Measurements from ENCODE around the gene TCF7L2.

TCF7L2 gene

GRCh38 chr10:112960151-112960681 is 10.2 kb downstream of the TCF7L2 start:
- ATAC-seq, result no peak
- TF ChIP-seq ZNF8 (CRISPR knock-in tag; IDR thresholded peaks at IDR 0.05), result no peak
- TF ChIP-seq, protein P1, sequence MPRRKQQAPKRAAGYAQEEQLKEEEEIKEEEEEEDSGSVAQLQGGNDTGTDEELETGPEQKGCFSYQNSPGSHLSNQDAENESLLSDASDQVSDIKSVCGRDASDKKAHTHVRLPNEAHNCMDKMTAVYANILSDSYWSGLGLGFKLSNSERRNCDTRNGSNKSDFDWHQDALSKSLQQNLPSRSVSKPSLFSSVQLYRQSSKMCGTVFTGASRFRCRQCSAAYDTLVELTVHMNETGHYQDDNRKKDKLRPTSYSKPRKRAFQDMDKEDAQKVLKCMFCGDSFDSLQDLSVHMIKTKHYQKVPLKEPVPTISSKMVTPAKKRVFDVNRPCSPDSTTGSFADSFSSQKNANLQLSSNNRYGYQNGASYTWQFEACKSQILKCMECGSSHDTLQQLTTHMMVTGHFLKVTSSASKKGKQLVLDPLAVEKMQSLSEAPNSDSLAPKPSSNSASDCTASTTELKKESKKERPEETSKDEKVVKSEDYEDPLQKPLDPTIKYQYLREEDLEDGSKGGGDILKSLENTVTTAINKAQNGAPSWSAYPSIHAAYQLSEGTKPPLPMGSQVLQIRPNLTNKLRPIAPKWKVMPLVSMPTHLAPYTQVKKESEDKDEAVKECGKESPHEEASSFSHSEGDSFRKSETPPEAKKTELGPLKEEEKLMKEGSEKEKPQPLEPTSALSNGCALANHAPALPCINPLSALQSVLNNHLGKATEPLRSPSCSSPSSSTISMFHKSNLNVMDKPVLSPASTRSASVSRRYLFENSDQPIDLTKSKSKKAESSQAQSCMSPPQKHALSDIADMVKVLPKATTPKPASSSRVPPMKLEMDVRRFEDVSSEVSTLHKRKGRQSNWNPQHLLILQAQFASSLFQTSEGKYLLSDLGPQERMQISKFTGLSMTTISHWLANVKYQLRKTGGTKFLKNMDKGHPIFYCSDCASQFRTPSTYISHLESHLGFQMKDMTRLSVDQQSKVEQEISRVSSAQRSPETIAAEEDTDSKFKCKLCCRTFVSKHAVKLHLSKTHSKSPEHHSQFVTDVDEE (CRISPR knock-in tag; IDR thresholded peaks at IDR 0.05), result no peak
- no peak for TF ChIP-seq TCF4 (CRISPR knock-in tag; IDR thresholded peaks at IDR 0.05; ENCODE audit: borderline replicate concordance)

DNA sequence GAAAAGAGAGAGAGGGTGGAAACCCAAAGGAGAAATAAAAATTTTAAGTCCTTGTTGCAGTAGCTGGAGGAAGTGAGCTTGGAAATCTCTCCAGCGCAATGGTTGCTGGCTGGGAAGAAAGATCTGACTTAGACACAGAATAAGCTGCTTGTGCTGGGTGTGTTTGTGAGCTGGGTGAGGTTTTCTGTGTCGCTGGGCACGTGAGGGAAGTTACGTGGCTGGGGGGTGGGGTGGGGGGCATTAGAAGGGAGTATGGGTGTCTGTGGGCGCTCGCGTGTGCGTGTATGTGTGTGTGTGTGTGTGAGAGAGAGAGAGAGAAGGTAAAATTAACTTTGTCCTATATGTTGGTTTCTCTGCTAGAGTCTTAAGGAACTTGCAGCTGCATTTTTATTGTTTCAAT is 11.6 kb downstream of the TCF7L2 start:
- ATAC-seq, result no peak

GRCh38 chr10:112962343-112962742 is 12.3 kb downstream of the TCF7L2 start:
- TF ChIP-seq, protein P2, sequence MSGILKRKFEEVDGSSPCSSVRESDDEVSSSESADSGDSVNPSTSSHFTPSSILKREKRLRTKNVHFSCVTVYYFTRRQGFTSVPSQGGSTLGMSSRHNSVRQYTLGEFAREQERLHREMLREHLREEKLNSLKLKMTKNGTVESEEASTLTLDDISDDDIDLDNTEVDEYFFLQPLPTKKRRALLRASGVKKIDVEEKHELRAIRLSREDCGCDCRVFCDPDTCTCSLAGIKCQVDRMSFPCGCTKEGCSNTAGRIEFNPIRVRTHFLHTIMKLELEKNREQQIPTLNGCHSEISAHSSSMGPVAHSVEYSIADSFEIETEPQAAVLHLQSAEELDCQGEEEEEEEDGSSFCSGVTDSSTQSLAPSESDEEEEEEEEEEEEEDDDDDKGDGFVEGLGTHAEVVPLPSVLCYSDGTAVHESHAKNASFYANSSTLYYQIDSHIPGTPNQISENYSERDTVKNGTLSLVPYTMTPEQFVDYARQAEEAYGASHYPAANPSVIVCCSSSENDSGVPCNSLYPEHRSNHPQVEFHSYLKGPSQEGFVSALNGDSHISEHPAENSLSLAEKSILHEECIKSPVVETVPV (CRISPR knock-in tag; IDR thresholded peaks at IDR 0.05), result no peak
- TF ChIP-seq, protein P1 (CRISPR knock-in tag; IDR thresholded peaks at IDR 0.05), result no peak
- TF ChIP-seq RARB (CRISPR knock-in tag; IDR thresholded peaks at IDR 0.05) (no peak), ARNTL (CRISPR knock-in tag; IDR thresholded peaks at IDR 0.05; ENCODE audit: borderline replicate concordance, low read depth) (no peak), ZFP30 (CRISPR knock-in tag; IDR thresholded peaks at IDR 0.05) (no peak), TCF4 (CRISPR knock-in tag; IDR thresholded peaks at IDR 0.05; ENCODE audit: borderline replicate concordance) (no peak), ZNF8 (CRISPR knock-in tag; IDR thresholded peaks at IDR 0.05) (no peak), ZFP3 (CRISPR knock-in tag; IDR thresholded peaks at IDR 0.05) (no peak), SNAI2 (CRISPR knock-in tag; IDR thresholded peaks at IDR 0.05) (no peak), ZNF565 (CRISPR knock-in tag; conservative IDR thresholded peaks at IDR 0.05; ENCODE audit: low read depth) (no peak)
- TF ChIP-seq, protein P3, sequence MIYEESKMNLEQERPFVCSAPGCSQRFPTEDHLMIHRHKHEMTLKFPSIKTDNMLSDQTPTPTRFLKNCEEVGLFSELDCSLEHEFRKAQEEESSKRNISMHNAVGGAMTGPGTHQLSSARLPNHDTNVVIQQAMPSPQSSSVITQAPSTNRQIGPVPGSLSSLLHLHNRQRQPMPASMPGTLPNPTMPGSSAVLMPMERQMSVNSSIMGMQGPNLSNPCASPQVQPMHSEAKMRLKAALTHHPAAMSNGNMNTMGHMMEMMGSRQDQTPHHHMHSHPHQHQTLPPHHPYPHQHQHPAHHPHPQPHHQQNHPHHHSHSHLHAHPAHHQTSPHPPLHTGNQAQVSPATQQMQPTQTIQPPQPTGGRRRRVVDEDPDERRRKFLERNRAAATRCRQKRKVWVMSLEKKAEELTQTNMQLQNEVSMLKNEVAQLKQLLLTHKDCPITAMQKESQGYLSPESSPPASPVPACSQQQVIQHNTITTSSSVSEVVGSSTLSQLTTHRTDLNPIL (CRISPR knock-in tag; IDR thresholded peaks at IDR 0.05; ENCODE audit: low read depth), result no peak
- TF ChIP-seq, protein P4, sequence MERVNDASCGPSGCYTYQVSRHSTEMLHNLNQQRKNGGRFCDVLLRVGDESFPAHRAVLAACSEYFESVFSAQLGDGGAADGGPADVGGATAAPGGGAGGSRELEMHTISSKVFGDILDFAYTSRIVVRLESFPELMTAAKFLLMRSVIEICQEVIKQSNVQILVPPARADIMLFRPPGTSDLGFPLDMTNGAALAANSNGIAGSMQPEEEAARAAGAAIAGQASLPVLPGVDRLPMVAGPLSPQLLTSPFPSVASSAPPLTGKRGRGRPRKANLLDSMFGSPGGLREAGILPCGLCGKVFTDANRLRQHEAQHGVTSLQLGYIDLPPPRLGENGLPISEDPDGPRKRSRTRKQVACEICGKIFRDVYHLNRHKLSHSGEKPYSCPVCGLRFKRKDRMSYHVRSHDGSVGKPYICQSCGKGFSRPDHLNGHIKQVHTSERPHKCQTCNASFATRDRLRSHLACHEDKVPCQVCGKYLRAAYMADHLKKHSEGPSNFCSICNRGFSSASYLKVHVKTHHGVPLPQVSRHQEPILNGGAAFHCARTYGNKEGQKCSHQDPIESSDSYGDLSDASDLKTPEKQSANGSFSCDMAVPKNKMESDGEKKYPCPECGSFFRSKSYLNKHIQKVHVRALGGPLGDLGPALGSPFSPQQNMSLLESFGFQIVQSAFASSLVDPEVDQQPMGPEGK (CRISPR knock-in tag; IDR thresholded peaks at IDR 0.05; ENCODE audit: borderline replicate concordance), result no peak
- no peak for ATAC-seq

More for the DNA sequence above, 11.6 kb downstream of the TCF7L2 start:
- no peak for TF ChIP-seq ZNF565 (CRISPR knock-in tag; conservative IDR thresholded peaks at IDR 0.05; ENCODE audit: low read depth)
- no peak for TF ChIP-seq ARNTL (CRISPR knock-in tag; IDR thresholded peaks at IDR 0.05; ENCODE audit: borderline replicate concordance, low read depth)
- TF ChIP-seq ZFP30 (CRISPR knock-in tag; IDR thresholded peaks at IDR 0.05), result no peak
- TF ChIP-seq, protein P4 (CRISPR knock-in tag; IDR thresholded peaks at IDR 0.05; ENCODE audit: borderline replicate concordance), result no peak
- no peak for TF ChIP-seq ZC3H10 (CRISPR knock-in tag; IDR thresholded peaks at IDR 0.05)
- no peak for TF ChIP-seq ESRRG (CRISPR knock-in tag; IDR thresholded peaks at IDR 0.05)
- TF ChIP-seq TOX (CRISPR knock-in tag; IDR thresholded peaks at IDR 0.05; ENCODE audit: borderline replicate concordance), result no peak
- TF ChIP-seq PPARA (CRISPR knock-in tag; IDR thresholded peaks at IDR 0.05; ENCODE audit: borderline replicate concordance), result no peak
- no peak for TF ChIP-seq ZFP3 (CRISPR knock-in tag; IDR thresholded peaks at IDR 0.05)
- TF ChIP-seq, protein P5, sequence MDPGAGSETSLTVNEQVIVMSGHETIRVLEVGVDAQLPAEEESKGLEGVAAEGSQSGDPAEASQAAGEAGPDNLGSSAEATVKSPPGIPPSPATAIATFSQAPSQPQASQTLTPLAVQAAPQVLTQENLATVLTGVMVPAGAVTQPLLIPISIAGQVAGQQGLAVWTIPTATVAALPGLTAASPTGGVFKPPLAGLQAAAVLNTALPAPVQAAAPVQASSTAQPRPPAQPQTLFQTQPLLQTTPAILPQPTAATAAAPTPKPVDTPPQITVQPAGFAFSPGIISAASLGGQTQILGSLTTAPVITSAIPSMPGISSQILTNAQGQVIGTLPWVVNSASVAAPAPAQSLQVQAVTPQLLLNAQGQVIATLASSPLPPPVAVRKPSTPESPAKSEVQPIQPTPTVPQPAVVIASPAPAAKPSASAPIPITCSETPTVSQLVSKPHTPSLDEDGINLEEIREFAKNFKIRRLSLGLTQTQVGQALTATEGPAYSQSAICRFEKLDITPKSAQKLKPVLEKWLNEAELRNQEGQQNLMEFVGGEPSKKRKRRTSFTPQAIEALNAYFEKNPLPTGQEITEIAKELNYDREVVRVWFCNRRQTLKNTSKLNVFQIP (CRISPR knock-in tag; IDR thresholded peaks at IDR 0.05; ENCODE audit: borderline replicate concordance, low read depth), result no peak
- no peak for TF ChIP-seq RARB (CRISPR knock-in tag; IDR thresholded peaks at IDR 0.05)
- no peak for TF ChIP-seq TCF4 (CRISPR knock-in tag; IDR thresholded peaks at IDR 0.05; ENCODE audit: borderline replicate concordance)
- no peak for TF ChIP-seq OSR1 (CRISPR knock-in tag; IDR thresholded peaks at IDR 0.05)
- no peak for TF ChIP-seq BACH2 (CRISPR knock-in tag; IDR thresholded peaks at IDR 0.05; ENCODE audit: borderline replicate concordance)
- no peak for TF ChIP-seq SNAI2 (CRISPR knock-in tag; IDR thresholded peaks at IDR 0.05)
- no peak for TF ChIP-seq CSDC2 (CRISPR knock-in tag; IDR thresholded peaks at IDR 0.05)

All from SK-N-SH treated with all-trans-retinoic acid at 6 μM for 48 hours (cell line).